HG02973 (cell line): Measurements from ENCODE around the gene ARL5C.
"Not testable (repeated sequence)": the region's sequence is repeated elsewhere in the genome, so short reads cannot be mapped to it uniquely, and the experiment has no call there.

ENCODE experiments used
- ATAC-seq: cut with Tn5 transposase; IDR thresholded peaks from one replicate; pipeline ENCODE4 v1.9.1; 2021; ENCODE audit warnings: moderate library complexity; ENCODE audit not compliant: unreplicated experiment

ARL5C gene

GRCh38 chr17:39168503-39168902 lies 2.5 kb upstream of the ARL5C start:
- not testable (repeated sequence) for ATAC-seq

GRCh38 chr17:39167476-39167875 lies 1.5 kb upstream of the ARL5C start:
- no peak for ATAC-seq

GRCh38 chr17:39166437-39167335 lies 725 bp upstream of the ARL5C start:
- no peak for ATAC-seq

GRCh38 chr17:39165178-39165840 lies 652 bp downstream of the ARL5C start:
- ATAC-seq: no peak

- ATAC-seq: peak; percentile 81
These were observed 1.3 kb downstream of the ARL5C start for GRCh38 chr17:39164675-39165143.

- no peak for ATAC-seq
These were observed 4.0 kb downstream of the ARL5C start for GRCh38 chr17:39161962-39162361.

- no peak for ATAC-seq
These were observed 7.3 kb downstream of the ARL5C start for GRCh38 chr17:39158623-39159022.

- ATAC-seq: no peak
These were observed 9.5 kb downstream of the ARL5C start for GRCh38 chr17:39156491-39156890.

GRCh38 chr17:39155654-39156053 lies 10.3 kb downstream of the ARL5C start:
- ATAC-seq: no peak

- peak; percentile 53 for ATAC-seq
These were observed 12.3 kb downstream of the ARL5C start for GRCh38 chr17:39153599-39154051.

- ATAC-seq: no peak
These were observed 13.8 kb downstream of the ARL5C start for GRCh38 chr17:39151943-39152818.

GRCh38 chr17:39151150-39151942 lies 14.6 kb downstream of the ARL5C start, which contains the start of gene PLXDC1:
Gene PLXDC1, minus strand, starts transcription at chr17:39151637. Its CDS starts 200 bp downstream, at chr17:39151437.
- ATAC-seq: no peak

- no peak for ATAC-seq
These were observed 15.2 kb downstream of the ARL5C start for GRCh38 chr17:39150795-39151149.

GRCh38 chr17:39150104-39150634 lies 15.8 kb downstream of the ARL5C start:
- no peak for ATAC-seq

GRCh38 chr17:39147221-39148185 lies 18.5 kb downstream of the ARL5C start:
- no peak for ATAC-seq

GRCh38 chr17:39146273-39146672 lies 19.7 kb downstream of the ARL5C start:
- ATAC-seq: no peak

GRCh38 chr17:39145143-39145542 lies 20.8 kb downstream of the ARL5C start:
- no peak for ATAC-seq

- ATAC-seq: no peak
These were observed 21.5 kb downstream of the ARL5C start for GRCh38 chr17:39144416-39144840.
